Colonic mucosa (tissue), 4 donors: ENCODE results near the gene ELOVL5. TPM values are rescaled to one million over a fixed set of nuclear protein-coding genes. Genes with fewer than 3 reads are reported as not detected.
"Not testable (repeated sequence)": the region's sequence is repeated elsewhere in the genome, so short reads cannot be mapped to it uniquely, and the experiment has no call there.

Experiments
- DNase-seq: peaks from one replicate; pipeline ENCODE4 v3.0.0-alpha.2; 2020
- H3K27ac ChIP-seq: fragments of 200-600 bp; one replicate; pipeline ENCODE4 v1.8.0; 2021
- H3K27me3 ChIP-seq: fragments of 200-600 bp; one replicate; pipeline ENCODE4 v1.8.0; 2021
- H3K36me3 ChIP-seq: fragments of 200-600 bp; one replicate; pipeline ENCODE4 v1.8.0; 2021
- H3K4me1 ChIP-seq: fragments of 200-600 bp; one replicate; pipeline ENCODE4 v1.8.0; 2021; ENCODE audit warnings: mild to moderate bottlenecking
- H3K4me3 ChIP-seq: fragments of 200-600 bp; one replicate; pipeline ENCODE4 v1.8.0; 2021
- H3K9ac ChIP-seq, 2 donors: one replicate each; pipeline ENCODE4 v1.7.0; 2013; ENCODE audit warnings: control low read depth in 2 of 2, low read depth in 2 of 2, low read length in 2 of 2
- H3K9me3 ChIP-seq: fragments of 200-600 bp; one replicate; pipeline ENCODE4 v1.8.0; 2021
- intact Hi-C: fragments of 100-400 bp; cut with DNase I; formaldehyde crosslinking; loops from one replicate; pipeline ENCODE4 v1.14.1; 2022
- total RNA-seq, 2 donors: library from RNA; stranded (reverse); fragmentation: NEBNext Ultra II Directional in 1 of 2; extraction: Animal tissue kit (Norgen Biotek cat#: 25700) in 1 of 2; gene quantifications; one replicate each; pipeline ENCODE4 v1.2.1, GENCODE V29; 2021
- TF ChIP-seq, protein P1 (sequence below): fragments of 200-600 bp; IDR thresholded peaks from one replicate; pipeline ENCODE4 v1.8.0; 2022; ENCODE audit warnings: antibody characterized with exemption, mild to moderate bottlenecking
- donor health status: healthy.
- donor health status: DM: no; HTN: no; CAD: no.
- donor health status: DM: no; HTN: no; CAD: no.

Gene ELOVL5
- total RNA-seq, 2 donors from 2014 or later, result 17.5 to 34.9 TPM

GRCh38 chr6:53320964-53321363, 27.8 kb downstream of the ELOVL5 start:
- no peaks in the 10 kb centered on the region for H3K27me3 ChIP-seq
- no peak overlapping the region for H3K27ac ChIP-seq
- H3K9me3 ChIP-seq, result no peaks in the 10 kb centered on the region
- no peak overlapping the region for H3K4me3 ChIP-seq
- intact Hi-C loops, result no loop called here
- no peaks in the 10 kb centered on the region for H3K4me1 ChIP-seq
- H3K9ac ChIP-seq, result no peak overlapping the region
- no peaks in the 10 kb centered on the region for H3K36me3 ChIP-seq
- TF ChIP-seq, protein P1, sequence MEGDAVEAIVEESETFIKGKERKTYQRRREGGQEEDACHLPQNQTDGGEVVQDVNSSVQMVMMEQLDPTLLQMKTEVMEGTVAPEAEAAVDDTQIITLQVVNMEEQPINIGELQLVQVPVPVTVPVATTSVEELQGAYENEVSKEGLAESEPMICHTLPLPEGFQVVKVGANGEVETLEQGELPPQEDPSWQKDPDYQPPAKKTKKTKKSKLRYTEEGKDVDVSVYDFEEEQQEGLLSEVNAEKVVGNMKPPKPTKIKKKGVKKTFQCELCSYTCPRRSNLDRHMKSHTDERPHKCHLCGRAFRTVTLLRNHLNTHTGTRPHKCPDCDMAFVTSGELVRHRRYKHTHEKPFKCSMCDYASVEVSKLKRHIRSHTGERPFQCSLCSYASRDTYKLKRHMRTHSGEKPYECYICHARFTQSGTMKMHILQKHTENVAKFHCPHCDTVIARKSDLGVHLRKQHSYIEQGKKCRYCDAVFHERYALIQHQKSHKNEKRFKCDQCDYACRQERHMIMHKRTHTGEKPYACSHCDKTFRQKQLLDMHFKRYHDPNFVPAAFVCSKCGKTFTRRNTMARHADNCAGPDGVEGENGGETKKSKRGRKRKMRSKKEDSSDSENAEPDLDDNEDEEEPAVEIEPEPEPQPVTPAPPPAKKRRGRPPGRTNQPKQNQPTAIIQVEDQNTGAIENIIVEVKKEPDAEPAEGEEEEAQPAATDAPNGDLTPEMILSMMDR, result no peak
- no peak for DNase-seq

DNA sequence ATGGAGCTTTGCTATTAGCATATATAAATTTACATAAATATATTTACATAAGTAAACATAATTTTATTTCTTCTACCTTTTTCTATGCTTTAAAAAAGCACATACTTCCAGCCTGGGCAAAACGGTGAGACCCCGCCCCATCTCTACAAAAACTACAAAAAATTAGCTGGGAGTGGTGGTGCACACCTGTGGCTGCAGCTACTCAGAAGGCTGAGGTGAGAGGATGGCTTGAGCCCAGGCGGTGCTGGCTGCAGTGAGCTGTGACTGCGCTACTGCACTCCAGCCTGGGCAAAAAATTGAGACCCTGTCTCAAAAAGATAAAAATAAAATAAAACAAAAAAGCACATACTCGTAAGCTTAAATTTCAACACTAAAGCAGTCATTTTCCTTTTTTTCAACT, 30.3 kb downstream of the ELOVL5 start:
- intact Hi-C loops, result no loop called here
- H3K9me3 ChIP-seq, result no peaks in the 10 kb centered on the region
- H3K27me3 ChIP-seq, result no peaks in the 10 kb centered on the region
- H3K4me1 ChIP-seq, result no peaks in the 10 kb centered on the region
- no peak overlapping the region for H3K27ac ChIP-seq
- H3K36me3 ChIP-seq, result no peaks in the 10 kb centered on the region
- no peak overlapping the region for H3K9ac ChIP-seq
- TF ChIP-seq, protein P1, result no peak
- no peak overlapping the region for H3K4me3 ChIP-seq
- no peak for DNase-seq

- H3K27ac ChIP-seq, result no peak overlapping the region
- no peaks in the 10 kb centered on the region for H3K36me3 ChIP-seq
- no peaks in the 10 kb centered on the region for H3K9me3 ChIP-seq
- H3K27me3 ChIP-seq, result no peaks in the 10 kb centered on the region
- TF ChIP-seq, protein P1, result no peak
- no peak for DNase-seq
- intact Hi-C loops, result no loop called here
- H3K4me1 ChIP-seq, result no peaks in the 10 kb centered on the region
- H3K9ac ChIP-seq, result no peak overlapping the region
- H3K4me3 ChIP-seq, result no peak overlapping the region
Measured at GRCh38 chr6:53317861-53318260, 30.9 kb downstream of the ELOVL5 start.

GRCh38 chr6:53317299-53317698, 31.5 kb downstream of the ELOVL5 start:
- H3K9ac ChIP-seq, H3K4me1 ChIP-seq, H3K9me3 ChIP-seq, H3K27me3 ChIP-seq, H3K4me3 ChIP-seq, H3K36me3 ChIP-seq, DNase-seq, intact Hi-C loops, H3K27ac ChIP-seq: not testable (repeated sequence)

DNA sequence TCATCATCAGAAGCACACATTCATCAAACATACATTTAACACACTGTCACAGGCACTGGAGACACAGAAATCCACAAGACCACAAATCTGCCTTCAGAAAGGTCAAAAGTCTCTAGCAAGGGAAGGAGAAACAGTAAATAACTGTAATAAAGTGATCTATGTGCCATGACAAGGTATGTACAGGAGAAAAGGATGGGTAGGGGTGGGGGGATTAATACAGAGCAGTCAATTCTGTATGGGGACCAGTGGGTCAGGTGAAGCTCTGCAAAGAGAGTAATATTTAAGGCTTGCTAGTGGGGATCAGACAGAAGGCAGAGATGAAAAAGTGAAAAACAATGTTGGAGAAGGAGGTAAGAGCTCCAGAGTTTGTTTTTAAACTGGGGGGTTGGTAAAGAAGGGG, 32.6 kb downstream of the ELOVL5 start:
- Histone ChIP-seq H3K9ac (no peak overlapping the region), H3K9me3 (no peaks in the 10 kb centered on the region), H3K4me1 (no peaks in the 10 kb centered on the region), H3K27me3 (no peaks in the 10 kb centered on the region), H3K4me3 (no peak overlapping the region), H3K36me3 (no peaks in the 10 kb centered on the region), H3K27ac (no peak overlapping the region)
- DNase-seq, result no peak
- intact Hi-C loops, result no loop called here
- TF ChIP-seq, protein P1, result no peak

GRCh38 chr6:53315086-53315724, 33.5 kb downstream of the ELOVL5 start:
- Histone ChIP-seq H3K4me3 (no peak overlapping the region), H3K9ac (no peak overlapping the region), H3K36me3 (no peaks in the 10 kb centered on the region), H3K27me3 (no peaks in the 10 kb centered on the region), H3K9me3 (no peaks in the 10 kb centered on the region), H3K27ac (no peak overlapping the region), H3K4me1 (no peaks in the 10 kb centered on the region)
- no peak for DNase-seq
- TF ChIP-seq, protein P1, result no peak
- intact Hi-C loops, result no loop called here
